GM15510 (cell line): ENCODE results near the gene ASB1.

ENCODE experiments used
- POLR2A ChIP-seq: IDR thresholded peaks from 3 replicates; pipeline ENCODE4 v1.6.1; 2011; ENCODE audit warnings: borderline replicate concordance; ENCODE audit not compliant: insufficient read length; ENCODE audit errors: extremely low read depth

The ASB1 gene

DNA sequence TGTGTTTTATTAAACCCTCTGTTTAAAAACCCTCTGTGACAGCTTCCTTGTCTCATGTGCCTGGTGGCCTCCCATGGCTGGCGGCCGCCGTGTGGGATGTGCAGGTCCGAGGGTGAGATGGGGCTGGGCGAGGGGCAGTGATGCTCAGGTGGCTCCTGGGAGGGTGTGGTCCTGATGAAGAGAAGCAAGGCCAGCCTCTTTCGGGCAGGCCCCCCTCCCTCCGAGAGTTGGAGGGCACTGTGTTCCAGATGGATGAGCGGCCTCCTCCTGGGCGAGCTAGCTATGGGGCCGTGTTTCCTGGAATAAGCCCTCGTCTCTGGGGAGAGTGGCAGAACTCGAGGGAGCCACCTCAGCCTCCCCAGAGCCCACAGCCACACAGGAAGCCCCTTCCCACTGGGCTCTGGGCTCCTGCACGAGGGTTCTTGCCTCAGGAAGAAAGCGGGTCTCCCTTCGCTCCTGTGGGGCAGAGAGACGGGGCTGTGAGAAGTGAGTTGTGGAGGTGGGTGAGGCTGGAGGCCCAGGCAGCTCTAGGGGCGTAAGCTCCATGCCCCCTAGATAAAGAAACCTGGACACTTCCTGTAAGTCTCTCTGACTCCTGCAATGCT is 72.1 kb downstream of the ASB1 start:
- no peak for TF ChIP-seq POLR2A

GRCh38 chr2:238499731-238500580 is 73.2 kb downstream of the ASB1 start:
- TF ChIP-seq POLR2A, result no peak

DNA sequence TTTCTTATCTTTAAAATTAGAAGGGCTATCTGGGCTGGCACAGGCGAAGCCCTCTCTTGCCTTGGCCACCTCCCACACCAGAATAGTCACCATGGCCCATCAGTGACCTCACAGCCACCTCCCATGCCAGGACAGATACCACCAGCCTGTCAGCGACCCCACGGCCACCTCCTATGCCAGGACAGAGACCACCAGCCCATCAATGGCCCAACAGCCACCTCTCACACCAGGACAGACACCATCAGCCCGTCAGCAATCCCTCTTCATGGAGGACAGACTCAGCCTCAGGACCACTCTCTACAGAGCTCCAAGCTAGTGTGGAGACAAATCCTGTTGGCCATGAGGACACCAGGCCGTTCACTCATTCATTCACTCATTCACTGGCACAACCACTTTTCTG is 74.6 kb downstream of the ASB1 start:
- TF ChIP-seq POLR2A, result no peak
